Smooth muscle cell (in vitro differentiated cells): ENCODE measurements around the gene CATSPERB. TPM values are rescaled to one million over a fixed set of nuclear protein-coding genes. Genes with fewer than 3 reads are reported as not detected.

Source experiments
- DNase-seq: peaks from one replicate; lab custom pipeline; 2025; ENCODE audit not compliant: unreplicated experiment; lab: John Stamatoyannopoulos, UW
- H2AFZ ChIP-seq: fragments of 200-600 bp; sonication (generic); 2 replicates; pipeline ENCODE4 v1.6.0; 2016; ENCODE audit warnings: antibody characterized with exemption, low read depth, mild to moderate bottlenecking
- H3F3A ChIP-seq: fragments of 200-600 bp; sonication (generic); 2 replicates; pipeline ENCODE4 v1.6.0; 2017; ENCODE audit warnings: antibody characterized with exemption, low read depth
- H3K27ac ChIP-seq: fragments of 200-600 bp; sonication (generic); 2 replicates; pipeline ENCODE4 v1.5.1; 2016; ENCODE audit warnings: low read depth, mild to moderate bottlenecking
- H3K27me3 ChIP-seq: fragments of 200-600 bp; sonication (generic); 2 replicates; pipeline ENCODE4 v1.6.1; 2016; ENCODE audit warnings: low read depth, mild to moderate bottlenecking
- H3K36me3 ChIP-seq: fragments of 200-600 bp; sonication (generic); 2 replicates; pipeline ENCODE4 v1.5.1; 2016; ENCODE audit warnings: low read depth
- H3K4me1 ChIP-seq: fragments of 200-600 bp; sonication (generic); 2 replicates; pipeline ENCODE4 v1.5.1; 2016; ENCODE audit warnings: low read depth
- H3K4me2 ChIP-seq: fragments of 200-600 bp; sonication (generic); 2 replicates; pipeline ENCODE4 v1.6.0; 2016; ENCODE audit warnings: mild to moderate bottlenecking
- H3K4me3 ChIP-seq: fragments of 200-600 bp; sonication (generic); 2 replicates; pipeline ENCODE4 v1.5.1; 2016; ENCODE audit warnings: mild to moderate bottlenecking
- H3K79me2 ChIP-seq: fragments of 200-600 bp; sonication (generic); 2 replicates; pipeline ENCODE4 v1.6.0; 2016; ENCODE audit warnings: low read depth, mild to moderate bottlenecking
- H3K9ac ChIP-seq: fragments of 200-600 bp; sonication (generic); 2 replicates; pipeline ENCODE4 v1.6.0; 2016; ENCODE audit warnings: low read depth
- H3K9me3 ChIP-seq: fragments of 200-600 bp; sonication (generic); replicated peaks from 2 replicates; pipeline ENCODE4 v1.5.1; 2016; ENCODE audit warnings: low read depth
- H4K20me1 ChIP-seq: fragments of 200-600 bp; sonication (generic); 2 replicates; pipeline ENCODE4 v1.6.0; 2016; ENCODE audit warnings: low read depth
- CTCF ChIP-seq: fragments of 200-600 bp; sonication (generic); IDR thresholded peaks from 2 replicates; pipeline ENCODE4 v1.5.1; 2017; ENCODE audit warnings: borderline replicate concordance, mild to moderate bottlenecking, antibody characterized with exemption; ENCODE audit not compliant: insufficient read depth, poor library complexity, severe bottlenecking
- WGBS: methylation state at CpG from one replicate; pipeline ENCODE4 v1.1.7; 2016; ENCODE audit warnings: low lambda C conversion rate; 5-methylcytosine and 5-hydroxymethylcytosine counted together
- polyA plus RNA-seq: library from polyadenylated mRNA; unstranded; fragments of >200 nt; fragmentation: Nextera tagmentation; extraction: Ambion mirVana; gene quantifications from 2 replicates; pipeline ENCODE4 v1.2.1, GENCODE V29; 2016
- total RNA-seq: library from RNA; depleted of rRNA; stranded (reverse); fragments of >200 nt; gene quantifications from 2 replicates; pipeline ENCODE4 v1.2.3, GENCODE V29; 2014

CATSPERB gene
- total and polyA plus RNA-seq, 2 experiments from 2014 or later: 0.18 TPM; not detected in 1

GRCh38 chr14:91722386-91722785 is 9.5 kb downstream of the CATSPERB start:
- Histone ChIP-seq H3F3A (no peaks in the 10 kb centered on the region), H3K4me2 (no peak overlapping the region), H2AFZ (no peak overlapping the region), H3K27me3 (no peaks in the 10 kb centered on the region), H3K36me3 (no peaks in the 10 kb centered on the region), H3K79me2 (no peaks in the 10 kb centered on the region), H3K9me3 (no peaks in the 10 kb centered on the region), H3K9ac (no peak overlapping the region), H3K4me3 (no peak overlapping the region), H4K20me1 (no peaks in the 10 kb centered on the region), H3K27ac (no peak overlapping the region), H3K4me1 (no peaks in the 10 kb centered on the region)
- no peak for DNase-seq
- TF ChIP-seq CTCF: no peak

DNA sequence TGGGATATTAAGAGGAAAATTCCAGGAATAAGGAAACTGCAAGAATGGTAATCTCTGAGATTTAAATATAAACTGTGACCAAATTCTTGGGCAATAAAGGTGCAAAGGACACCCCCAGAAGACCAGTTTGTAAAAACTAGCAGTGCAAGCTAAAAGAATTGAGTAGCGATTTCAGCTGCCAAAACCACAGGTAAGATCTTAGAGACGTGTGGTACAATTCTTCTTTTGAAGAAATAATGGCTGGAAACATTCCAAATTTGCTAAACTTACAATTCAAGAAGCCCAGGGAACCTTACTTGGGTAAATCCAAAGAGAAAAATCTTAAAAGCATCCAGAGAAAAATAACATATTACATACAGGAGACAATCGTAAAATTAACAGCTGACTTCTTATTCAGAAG is 12.0 kb downstream of the CATSPERB start:
- Histone ChIP-seq H3K4me3 (no peak overlapping the region), H3K4me1 (no peaks in the 10 kb centered on the region), H3K9me3 (no peaks in the 10 kb centered on the region), H3K36me3 (no peaks in the 10 kb centered on the region), H3K79me2 (no peaks in the 10 kb centered on the region), H3K27me3 (no peaks in the 10 kb centered on the region), H2AFZ (no peak overlapping the region), H4K20me1 (no peaks in the 10 kb centered on the region), H3K4me2 (no peak overlapping the region), H3K27ac (no peak overlapping the region), H3F3A (no peaks in the 10 kb centered on the region), H3K9ac (no peak overlapping the region)
- no peak for DNase-seq
- WGBS: 91% methylated on average over 3 of the region's 3 CpGs
- TF ChIP-seq CTCF: no peak

DNA sequence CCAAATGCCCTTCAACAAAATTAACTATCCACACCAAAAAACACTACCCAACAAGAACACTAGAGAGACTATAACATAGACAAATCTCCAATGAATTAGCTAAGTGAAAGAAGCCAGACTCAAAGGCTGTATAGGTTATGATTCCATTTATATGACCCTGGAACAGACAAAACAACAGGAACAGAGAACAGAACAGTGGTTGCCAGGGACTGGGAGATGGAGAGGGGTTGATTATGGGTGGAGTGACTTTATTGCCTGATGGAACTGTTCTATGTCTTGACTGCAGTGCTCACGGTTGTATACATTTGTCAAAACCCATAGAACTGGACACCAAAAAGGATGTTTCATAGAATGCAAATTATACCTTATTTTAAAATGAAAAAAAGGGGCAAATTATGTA is 14.9 kb downstream of the CATSPERB start:
- no peak for DNase-seq
- no peaks in the 10 kb centered on the region for H3K4me1 ChIP-seq
- H3K27ac ChIP-seq: no peak overlapping the region
- H3K27me3 ChIP-seq: no peaks in the 10 kb centered on the region
- H3F3A ChIP-seq: no peaks in the 10 kb centered on the region
- H3K4me2 ChIP-seq: no peak overlapping the region
- no peaks in the 10 kb centered on the region for H3K79me2 ChIP-seq
- WGBS: 84% methylated on average over 1 of the region's 1 CpG
- no peaks in the 10 kb centered on the region for H4K20me1 ChIP-seq
- H2AFZ ChIP-seq: no peak overlapping the region
- H3K4me3 ChIP-seq: no peak overlapping the region
- no peaks in the 10 kb centered on the region for H3K36me3 ChIP-seq
- H3K9me3 ChIP-seq: no peaks in the 10 kb centered on the region
- no peak overlapping the region for H3K9ac ChIP-seq
- TF ChIP-seq CTCF: no peak

- no peaks in the 10 kb centered on the region for H3K9me3 ChIP-seq
- WGBS: 81% methylated on average over 6 of the region's 6 CpGs
- H4K20me1 ChIP-seq: no peaks in the 10 kb centered on the region
- H2AFZ ChIP-seq: no peak overlapping the region
- no peaks in the 10 kb centered on the region for H3F3A ChIP-seq
- TF ChIP-seq CTCF: no peak
- H3K36me3 ChIP-seq: no peaks in the 10 kb centered on the region
- H3K79me2 ChIP-seq: no peaks in the 10 kb centered on the region
- no peaks in the 10 kb centered on the region for H3K27me3 ChIP-seq
- no peak overlapping the region for H3K9ac ChIP-seq
- DNase-seq: no peak
- H3K4me1 ChIP-seq: no peaks in the 10 kb centered on the region
- H3K27ac ChIP-seq: no peak overlapping the region
- H3K4me2 ChIP-seq: no peak overlapping the region
- H3K4me3 ChIP-seq: no peak overlapping the region
These were observed 17.1 kb downstream of the CATSPERB start for GRCh38 chr14:91714805-91715204.
